Endodermal cell (in vitro differentiated cells): Measurements from ENCODE around the gene MYO5B. TPM values are rescaled to one million over a fixed set of nuclear protein-coding genes. Genes with fewer than 3 reads are reported as not detected.

Experiments
- DNase-seq: peaks from one replicate; pipeline ENCODE4 v3.0.0-alpha.2; 2017
- H3K27ac ChIP-seq: 2 replicates; pipeline ENCODE4 v1.5.1; 2013; ENCODE audit warnings: mild to moderate bottlenecking, low read depth, low read length, moderate library complexity
- H3K27me3 ChIP-seq: 2 replicates; pipeline ENCODE4 v1.6.1; 2013; ENCODE audit warnings: mild to moderate bottlenecking, low read length, moderate library complexity; ENCODE audit not compliant: insufficient read depth, control insufficient read depth, poor library complexity, severe bottlenecking
- H3K36me3 ChIP-seq: 2 replicates; pipeline ENCODE4 v1.7.0; 2013; ENCODE audit warnings: mild to moderate bottlenecking, low read length, moderate library complexity; ENCODE audit not compliant: control insufficient read depth, insufficient read depth
- H3K4me1 ChIP-seq: one replicate; pipeline ENCODE4 v1.7.0; 2013; ENCODE audit warnings: low read length; ENCODE audit not compliant: control insufficient read depth, insufficient read depth
- H3K4me3 ChIP-seq: 2 replicates; pipeline ENCODE4 v1.5.1; 2013; ENCODE audit warnings: mild to moderate bottlenecking, low read length, moderate library complexity
- H3K9ac ChIP-seq: 2 replicates; pipeline ENCODE4 v1.6.1; 2013; ENCODE audit warnings: mild to moderate bottlenecking, low read length, moderate library complexity; ENCODE audit not compliant: poor library complexity, severe bottlenecking; ENCODE audit errors: extremely low read depth
- H3K9me3 ChIP-seq: 2 replicates; pipeline ENCODE4 v1.6.1; 2013; ENCODE audit warnings: mild to moderate bottlenecking, low read length, moderate library complexity; ENCODE audit not compliant: control insufficient read depth
- H3K27ac Mint-ChIP-seq: 2 replicates; pipeline ENCODE4 v1.8.0; 2020; ENCODE audit warnings: mixed read lengths
- H3K27me3 Mint-ChIP-seq: 2 replicates; pipeline ENCODE4 v1.8.0; 2021; ENCODE audit warnings: mild to moderate bottlenecking, mixed read lengths; ENCODE audit not compliant: insufficient read depth
- H3K36me3 Mint-ChIP-seq: 2 replicates; pipeline ENCODE4 v1.8.0; 2020; ENCODE audit warnings: low read depth, mixed read lengths
- H3K4me1 Mint-ChIP-seq: 2 replicates; pipeline ENCODE4 v1.8.0; 2020; ENCODE audit warnings: mixed read lengths
- H3K4me3 Mint-ChIP-seq: 2 replicates; pipeline ENCODE4 v1.8.0; 2020; ENCODE audit warnings: mild to moderate bottlenecking, moderate library complexity, mixed read lengths
- H3K9me3 Mint-ChIP-seq: 2 replicates; pipeline ENCODE4 v1.8.0; 2020; ENCODE audit warnings: mild to moderate bottlenecking, mixed read lengths
- WGBS, 2 experiments: methylation state at CpG; one replicate each; pipeline versions ENCODE4 v1.1.5 to v1.1.7; 2013; ENCODE audit warnings: missing lambda C conversion rate in 2 of 2, mixed read lengths in 1 of 2; ENCODE audit not compliant: insufficient coverage in 1 of 2, insufficient read length in 1 of 2; 5-methylcytosine and 5-hydroxymethylcytosine counted together
- total RNA-seq, 2 donors: library from RNA; stranded (reverse); fragmentation: NEBNext Ultra II Directional in 1 of 2; extraction: Animal tissue kit (Norgen Biotek cat#: 25700) in 1 of 2; gene quantifications; 2 replicates in 1 of 2; 3 replicates in 1 of 2; pipeline ENCODE4 v1.2.1, GENCODE V29; 2021
- TF ChIP-seq, protein P1 (sequence below): fragments of 200-600 bp; sonication (generic); conservative IDR thresholded peaks from 2 replicates; pipeline ENCODE4 v1.5.0; 2021; ENCODE audit warnings: antibody characterized with exemption, mild to moderate bottlenecking

The MYO5B gene
- total RNA-seq, 2 donors from 2014 or later: 12.2 to 16.8 TPM

- WGBS, 2 experiments: 91 to 96% methylated on average over 4 of the region's 4 CpGs
- H3K4me1 Mint-ChIP-seq: peaks cover 41% of the 10 kb centered on the region
- H3K9me3 Mint-ChIP-seq: no peaks in the 10 kb centered on the region
- TF ChIP-seq, protein P1, sequence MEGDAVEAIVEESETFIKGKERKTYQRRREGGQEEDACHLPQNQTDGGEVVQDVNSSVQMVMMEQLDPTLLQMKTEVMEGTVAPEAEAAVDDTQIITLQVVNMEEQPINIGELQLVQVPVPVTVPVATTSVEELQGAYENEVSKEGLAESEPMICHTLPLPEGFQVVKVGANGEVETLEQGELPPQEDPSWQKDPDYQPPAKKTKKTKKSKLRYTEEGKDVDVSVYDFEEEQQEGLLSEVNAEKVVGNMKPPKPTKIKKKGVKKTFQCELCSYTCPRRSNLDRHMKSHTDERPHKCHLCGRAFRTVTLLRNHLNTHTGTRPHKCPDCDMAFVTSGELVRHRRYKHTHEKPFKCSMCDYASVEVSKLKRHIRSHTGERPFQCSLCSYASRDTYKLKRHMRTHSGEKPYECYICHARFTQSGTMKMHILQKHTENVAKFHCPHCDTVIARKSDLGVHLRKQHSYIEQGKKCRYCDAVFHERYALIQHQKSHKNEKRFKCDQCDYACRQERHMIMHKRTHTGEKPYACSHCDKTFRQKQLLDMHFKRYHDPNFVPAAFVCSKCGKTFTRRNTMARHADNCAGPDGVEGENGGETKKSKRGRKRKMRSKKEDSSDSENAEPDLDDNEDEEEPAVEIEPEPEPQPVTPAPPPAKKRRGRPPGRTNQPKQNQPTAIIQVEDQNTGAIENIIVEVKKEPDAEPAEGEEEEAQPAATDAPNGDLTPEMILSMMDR: no peak
- H3K27ac ChIP-seq: no peak overlapping the region
- no peak overlapping the region for H3K4me3 Mint-ChIP-seq
- no peaks in the 10 kb centered on the region for H3K27me3 ChIP-seq
- H3K4me3 ChIP-seq: no peak overlapping the region
- no peak overlapping the region for H3K9ac ChIP-seq
- no peaks in the 10 kb centered on the region for H3K36me3 Mint-ChIP-seq
- no peak overlapping the region for H3K27ac Mint-ChIP-seq
- H3K36me3 ChIP-seq: no peaks in the 10 kb centered on the region
- no peak for DNase-seq
- peaks cover 25% of the 10 kb centered on the region for H3K4me1 ChIP-seq
- H3K27me3 Mint-ChIP-seq: no peaks in the 10 kb centered on the region
- no peaks in the 10 kb centered on the region for H3K9me3 ChIP-seq
Observed at GRCh38 chr18:49970319-49970718, 224.6 kb downstream of the MYO5B start.

DNA sequence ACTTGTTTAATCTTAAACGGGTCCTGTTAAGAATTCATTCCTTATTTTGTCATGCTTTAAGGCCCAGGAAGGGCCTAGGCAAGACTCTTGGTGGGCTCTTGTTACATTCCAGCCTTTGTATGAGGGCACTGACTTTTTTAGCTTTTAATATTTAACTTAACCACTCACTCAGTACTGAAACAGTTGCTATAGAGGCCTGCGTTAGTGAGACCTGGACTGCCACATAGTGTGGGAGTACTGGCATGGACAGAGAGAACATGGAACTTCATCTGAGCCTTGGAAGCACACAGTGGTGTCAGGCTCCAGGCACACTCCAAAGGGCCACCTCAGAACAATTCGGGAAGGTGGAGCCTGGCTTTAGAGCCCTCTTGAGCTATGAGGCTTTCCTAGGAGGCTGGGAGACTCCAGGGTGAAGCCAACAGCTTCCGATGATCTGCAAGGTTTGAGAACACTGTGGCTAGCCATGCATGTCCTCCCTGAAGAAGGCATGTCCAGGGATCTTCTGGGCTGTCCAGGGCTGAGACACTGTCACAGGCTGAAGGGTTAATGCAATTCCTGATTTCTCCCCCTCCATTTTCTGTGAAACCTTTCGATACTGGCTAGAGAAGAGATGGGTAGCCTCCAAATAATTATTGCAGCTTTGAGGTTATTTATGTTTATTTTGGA lies 226.2 kb downstream of the MYO5B start:
- no peaks in the 10 kb centered on the region for H3K36me3 ChIP-seq
- no peaks in the 10 kb centered on the region for H3K27me3 ChIP-seq
- Mint-ChIP-seq H3K36me3 (no peaks in the 10 kb centered on the region), H3K9me3 (no peaks in the 10 kb centered on the region), H3K27me3 (no peaks in the 10 kb centered on the region), H3K27ac (no peak overlapping the region), H3K4me3 (no peak overlapping the region), H3K4me1 (peaks cover 41% of the 10 kb centered on the region)
- no peak for DNase-seq
- H3K27ac ChIP-seq: no peak overlapping the region
- no peaks in the 10 kb centered on the region for H3K9me3 ChIP-seq
- H3K4me1 ChIP-seq: peaks cover 25% of the 10 kb centered on the region
- H3K9ac ChIP-seq: no peak overlapping the region
- no peak overlapping the region for H3K4me3 ChIP-seq
- TF ChIP-seq, protein P1: no peak
- 90 to 92% methylated on average over 3 to 5 of the region's 5 CpGs for whole genome bisulfite sequencing, 2 experiments

DNA sequence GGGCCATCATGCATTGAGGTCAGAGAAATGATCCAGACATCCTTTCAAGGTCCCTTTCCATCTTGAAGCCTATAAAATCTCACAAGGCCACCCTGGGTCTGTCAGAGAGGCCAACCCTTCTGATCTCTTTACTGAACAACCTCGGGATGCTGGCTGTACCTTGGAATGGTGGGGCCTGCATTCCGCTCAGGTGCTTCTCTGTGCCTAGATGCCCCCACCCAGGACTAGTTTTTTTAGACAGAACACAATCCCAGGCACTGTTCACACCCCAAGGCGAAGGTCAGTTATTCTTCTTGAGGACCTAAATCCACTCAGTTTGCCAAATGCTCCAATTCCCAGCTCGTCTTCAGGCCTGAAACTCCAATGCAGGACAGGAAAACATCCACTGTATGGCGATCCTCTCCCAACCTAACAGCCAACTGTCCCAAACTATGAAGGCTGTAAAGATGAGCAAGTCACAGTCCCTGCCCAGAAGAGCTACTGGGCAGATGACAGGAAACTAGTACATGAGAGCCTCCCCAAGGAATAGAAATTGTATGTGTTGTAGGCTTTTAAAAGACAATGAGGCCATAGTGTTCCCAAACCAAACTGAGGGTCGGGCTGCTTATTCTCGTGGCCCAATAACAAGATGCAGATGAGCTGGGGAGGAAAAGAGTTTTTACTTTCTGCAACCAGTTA lies 227.2 kb downstream of the MYO5B start:
- H3K36me3 Mint-ChIP-seq: no peaks in the 10 kb centered on the region
- no peak for DNase-seq
- peaks cover 42% of the 10 kb centered on the region for H3K4me1 Mint-ChIP-seq
- Histone ChIP-seq H3K4me1 (peaks cover 25% of the 10 kb centered on the region), H3K36me3 (no peaks in the 10 kb centered on the region), H3K4me3 (no peak overlapping the region), H3K27me3 (no peaks in the 10 kb centered on the region), H3K9ac (no peak overlapping the region), H3K27ac (no peak overlapping the region), H3K9me3 (no peaks in the 10 kb centered on the region)
- H3K27me3 Mint-ChIP-seq: no peaks in the 10 kb centered on the region
- no peak overlapping the region for H3K27ac Mint-ChIP-seq
- TF ChIP-seq, protein P1: no peak
- 90 to 96% methylated on average over 7 of the region's 7 CpGs for WGBS, 2 experiments
- H3K4me3 Mint-ChIP-seq: no peak overlapping the region
- H3K9me3 Mint-ChIP-seq: no peaks in the 10 kb centered on the region
